Ammon's horn (tissue), 1 donor: Measurements from ENCODE around the gene LETM1.

Experiments used
- DNase-seq: peaks from one replicate; pipeline ENCODE4 v3.0.0-alpha.2; 2016; ENCODE audit warnings: low spot score

Gene LETM1

GRCh38 chr4:1806596-1807331 lies 49.2 kb downstream of the LETM1 start:
- DNase-seq = no peak

- DNase-seq = no peak
These were observed 49.8 kb downstream of the LETM1 start for GRCh38 chr4:1806223-1806564.

- no peak for DNase-seq
These were observed 50.3 kb downstream of the LETM1 start for GRCh38 chr4:1805493-1806222.

- no peak for DNase-seq
These were observed 51.1 kb downstream of the LETM1 start for GRCh38 chr4:1804638-1805492.

- no peak for DNase-seq
These were observed 52.2 kb downstream of the LETM1 start for GRCh38 chr4:1803523-1804423.

- no peak for DNase-seq
These were observed 53.0 kb downstream of the LETM1 start for GRCh38 chr4:1802720-1803522.

- no peak for DNase-seq
These were observed 53.7 kb downstream of the LETM1 start for GRCh38 chr4:1802151-1802715.

GRCh38 chr4:1801286-1801958 lies 54.5 kb downstream of the LETM1 start:
- no peak for DNase-seq

GRCh38 chr4:1800805-1801204 lies 55.2 kb downstream of the LETM1 start:
- no peak for DNase-seq

GRCh38 chr4:1799387-1800375 lies 56.3 kb downstream of the LETM1 start:
- DNase-seq = no peak

GRCh38 chr4:1798580-1799386 lies 57.2 kb downstream of the LETM1 start:
- no peak for DNase-seq

- DNase-seq = peak; percentile 73
These were observed 57.9 kb downstream of the LETM1 start for GRCh38 chr4:1797861-1798579.

GRCh38 chr4:1797298-1797860 lies 58.6 kb downstream of the LETM1 start:
- no peak for DNase-seq

GRCh38 chr4:1796486-1797204 lies 59.3 kb downstream of the LETM1 start:
- DNase-seq = no peak

GRCh38 chr4:1795299-1796195 lies 60.4 kb downstream of the LETM1 start:
- DNase-seq = no peak
